ENCODE measurements around the gene LPAR2.
"Not testable (repeated sequence)": the region's sequence is repeated elsewhere in the genome, so short reads cannot be mapped to it uniquely, and the experiment has no call there.

LPAR2 gene

GRCh38 chr19:19672816-19673215 lies 44.8 kb upstream of the LPAR2 start:
- H3F3A ChIP-seq (ENCODE audit: low read depth), result no peaks in the 10 kb centered on the region
- no peak overlapping the region for H3K4me3 ChIP-seq (ENCODE audit: low read length, poor library complexity, severe bottlenecking)
- peaks cover 7% of the 10 kb centered on the region for H4K20me1 ChIP-seq (ENCODE audit: insufficient read depth, low read length, poor library complexity, severe bottlenecking)
- peaks cover 75% of the 10 kb centered on the region for H3K79me2 ChIP-seq (ENCODE audit: insufficient read depth, low read length)
- peaks cover 8% of the 10 kb centered on the region for H3K4me1 ChIP-seq (ENCODE audit: insufficient read depth, low read length, poor library complexity, severe bottlenecking)
- no peak overlapping the region for H3K9ac ChIP-seq (ENCODE audit: low read depth, low read length, poor library complexity, severe bottlenecking)
- peak overlapping the region; percentile 16 for H3K4me2 ChIP-seq (ENCODE audit: low read depth, low read length, poor library complexity, severe bottlenecking)
- H3K27me3 ChIP-seq (ENCODE audit: insufficient read depth, low read length, poor library complexity, severe bottlenecking), result no peaks in the 10 kb centered on the region
- no peaks in the 10 kb centered on the region; the same call in 1 of the 2 replicates for H3K9me3 ChIP-seq (ENCODE audit: insufficient read depth, low read depth, low read length)
- TF ChIP-seq EZH2phosphoT487 (IDR thresholded peaks at IDR 0.05; ENCODE audit: borderline replicate concordance) (no peak), CTCF (conservative IDR thresholded peaks at IDR 0.05; ENCODE audit: low read length) (no peak)
- peaks cover 18% of the 10 kb centered on the region for H3K36me3 ChIP-seq (ENCODE audit: insufficient read depth, low read length)
- H2AFZ ChIP-seq (ENCODE audit: low read length), result no peak overlapping the region
- H3K9me2 ChIP-seq (replicated peaks; ENCODE audit: low read depth, low read length), result no peaks in the 10 kb centered on the region

GRCh38 chr19:19670070-19670551 lies 42.1 kb upstream of the LPAR2 start:
- no peak overlapping the region for H2AFZ ChIP-seq (ENCODE audit: low read length)
- H3K4me2 ChIP-seq (ENCODE audit: low read depth, low read length, poor library complexity, severe bottlenecking), result peak overlapping the region; percentile 79
- peaks cover 52% of the 10 kb centered on the region for H3K79me2 ChIP-seq (ENCODE audit: insufficient read depth, low read length)
- H3K36me3 ChIP-seq (ENCODE audit: insufficient read depth, low read length), result no peaks in the 10 kb centered on the region; the same call in 1 of the 2 replicates
- H3K9me2 ChIP-seq (replicated peaks; ENCODE audit: low read depth, low read length), result no peaks in the 10 kb centered on the region
- peak overlapping the region; percentile 88 for H3K4me3 ChIP-seq (ENCODE audit: low read length, poor library complexity, severe bottlenecking)
- 0 out of 2 replicates have a peak, but pooled peaks cover 3% of the 10 kb centered on the region for H3F3A ChIP-seq (ENCODE audit: low read depth)
- peak overlapping the region; percentile 94 for H3K9ac ChIP-seq (ENCODE audit: low read depth, low read length, poor library complexity, severe bottlenecking)
- no peak for TF ChIP-seq EZH2phosphoT487 (IDR thresholded peaks at IDR 0.05; ENCODE audit: borderline replicate concordance)
- TF ChIP-seq CTCF (conservative IDR thresholded peaks at IDR 0.05; ENCODE audit: low read length), result no peak
- no peaks in the 10 kb centered on the region for H3K27me3 ChIP-seq (ENCODE audit: insufficient read depth, low read length, poor library complexity, severe bottlenecking)
- peaks cover 12% of the 10 kb centered on the region for H3K4me1 ChIP-seq (ENCODE audit: insufficient read depth, low read length, poor library complexity, severe bottlenecking)
- no peaks in the 10 kb centered on the region for H3K9me3 ChIP-seq (ENCODE audit: insufficient read depth, low read depth, low read length)
- peaks cover 7% of the 10 kb centered on the region for H4K20me1 ChIP-seq (ENCODE audit: insufficient read depth, low read length, poor library complexity, severe bottlenecking)

- Histone ChIP-seq H3K4me2 (ENCODE audit: low read depth, low read length, poor library complexity, severe bottlenecking) (peak within 1 kb of the TSS; percentile 79), H2AFZ (ENCODE audit: low read length) (peak within 1 kb of the TSS; percentile 79), H3K27me3 (ENCODE audit: insufficient read depth, low read length, poor library complexity, severe bottlenecking) (no peaks in the 10 kb centered on the region), H3K9me2 (replicated peaks; ENCODE audit: low read depth, low read length) (no peaks in the 10 kb centered on the region), H4K20me1 (ENCODE audit: insufficient read depth, low read length, poor library complexity, severe bottlenecking) (peaks cover 7% of the 10 kb centered on the region), H3F3A (ENCODE audit: low read depth) (0 out of 2 replicates have a peak, but pooled peaks cover 3% of the 10 kb centered on the region), H3K79me2 (ENCODE audit: insufficient read depth, low read length) (peaks cover 44% of the 10 kb centered on the region), H3K9ac (ENCODE audit: low read depth, low read length, poor library complexity, severe bottlenecking) (peak within 1 kb of the TSS; percentile 94), H3K4me1 (ENCODE audit: insufficient read depth, low read length, poor library complexity, severe bottlenecking) (peaks cover 12% of the 10 kb centered on the region), H3K9me3 (ENCODE audit: insufficient read depth, low read depth, low read length) (no peaks in the 10 kb centered on the region), H3K4me3 (ENCODE audit: low read length, poor library complexity, severe bottlenecking) (peak within 1 kb of the TSS; percentile 88), H3K36me3 (ENCODE audit: insufficient read depth, low read length) (no peaks in the 10 kb centered on the region; the same call in 1 of the 2 replicates)
- TF ChIP-seq CTCF (conservative IDR thresholded peaks at IDR 0.05; ENCODE audit: low read length), result no peak
Observed at GRCh38 chr19:19668230-19669012, 40.4 kb upstream of the LPAR2 start, which contains the start of gene ZNF101. Gene ZNF101, plus strand, starts transcription at chr19:19668839. Its CDS starts 125 bp downstream, at chr19:19668964.

- H3K4me2 ChIP-seq (ENCODE audit: low read depth, low read length, poor library complexity, severe bottlenecking); H3K36me3 ChIP-seq (ENCODE audit: insufficient read depth, low read length); H3K27me3 ChIP-seq (ENCODE audit: insufficient read depth, low read length, poor library complexity, severe bottlenecking); H3K9ac ChIP-seq (ENCODE audit: low read depth, low read length, poor library complexity, severe bottlenecking); H3K9me3 ChIP-seq (ENCODE audit: insufficient read depth, low read depth, low read length); H3F3A ChIP-seq (ENCODE audit: low read depth); H3K9me2 ChIP-seq (replicated peaks; ENCODE audit: low read depth, low read length); H2AFZ ChIP-seq (ENCODE audit: low read length); H3K4me3 ChIP-seq (ENCODE audit: low read length, poor library complexity, severe bottlenecking): not testable (repeated sequence)
- Histone ChIP-seq H4K20me1 (ENCODE audit: insufficient read depth, low read length, poor library complexity, severe bottlenecking) (peaks cover 30% of the 10 kb centered on the region), H3K4me1 (ENCODE audit: insufficient read depth, low read length, poor library complexity, severe bottlenecking) (peaks cover 27% of the 10 kb centered on the region), H3K79me2 (ENCODE audit: insufficient read depth, low read length) (peaks cover 45% of the 10 kb centered on the region)
Observed at GRCh38 chr19:19665420-19665948, 37.5 kb upstream of the LPAR2 start.
